OCI-LY3 (cell line): ENCODE data around the gene CRAMP1.

ENCODE experiments used
- H2AFZ ChIP-seq: fragments of 200-600, 300-600 bp; shearing (Covaris generic); 2 replicates; pipeline ENCODE4 v1.6.0; 2014; ENCODE audit warnings: antibody characterized with exemption, low read depth, low read length
- H3K27ac ChIP-seq: fragments of 200-600, 300-600 bp; sonication (generic); 2 replicates; pipeline ENCODE4 v1.5.1; 2014; ENCODE audit warnings: mild to moderate bottlenecking, low read length, moderate library complexity, mixed read lengths
- H3K27me3 ChIP-seq: fragments of 200-600, 300-600 bp; sonication (generic); 2 replicates; pipeline ENCODE4 v1.6.1; 2014; ENCODE audit warnings: low read depth, low read length, mixed read lengths
- H3K36me3 ChIP-seq: fragments of 200-600, 300-600 bp; sonication (generic); replicated peaks from 2 replicates; pipeline ENCODE3; 2014; ENCODE audit warnings: low read depth, low read length, mixed read lengths
- H3K4me1 ChIP-seq: fragments of 300-600, 200-600 bp; sonication (generic); 2 replicates; pipeline ENCODE4 v1.6.1; 2014; ENCODE audit warnings: low read length, mixed read lengths
- H3K4me2 ChIP-seq: fragments of 200-600, 300-600 bp; sonication (generic); 2 replicates; pipeline ENCODE4 v1.6.1; 2014; ENCODE audit warnings: low read length, mixed read lengths
- H3K4me3 ChIP-seq: fragments of 300-600, 200-600 bp; sonication (generic); 2 replicates; pipeline ENCODE4 v1.5.1; 2014; ENCODE audit warnings: antibody characterized with exemption, mild to moderate bottlenecking, low read length, moderate library complexity
- H3K79me2 ChIP-seq: fragments of 300-600, 200-600 bp; shearing (Covaris generic); 2 replicates; pipeline ENCODE4 v1.6.1; 2014; ENCODE audit warnings: mild to moderate bottlenecking, low read length, mixed read lengths
- H3K9ac ChIP-seq: fragments of 300-600, 200-600 bp; shearing (Covaris generic); 2 replicates; pipeline ENCODE4 v1.6.0; 2014; ENCODE audit warnings: mild to moderate bottlenecking, low read length, moderate library complexity
- H3K9me3 ChIP-seq: fragments of 200-600, 300-600 bp; shearing (Covaris generic); 2 replicates; pipeline ENCODE4 v1.6.1; 2014; ENCODE audit warnings: low read length, mixed read lengths; ENCODE audit not compliant: insufficient read depth
- H4K20me1 ChIP-seq: fragments of 200-600, 300-600 bp; sonication (generic); 2 replicates; pipeline ENCODE4 v1.6.1; 2016; ENCODE audit warnings: low read length, mixed read lengths; ENCODE audit not compliant: insufficient read depth
- CTCF ChIP-seq: fragments of 200-600, 300-600 bp; sonication (generic); IDR thresholded peaks from 2 replicates; pipeline ENCODE4 v1.5.1; 2014; ENCODE audit warnings: antibody characterized with exemption, low read length, low read depth
- EZH2phosphoT487 ChIP-seq: fragments of 200-600 bp; shearing (Covaris generic); IDR thresholded peaks from 2 replicates; pipeline ENCODE4 v1.6.1; 2018; ENCODE audit warnings: antibody characterized with exemption, mixed run types, low read depth

Gene CRAMP1

GRCh38 chr16:1654505-1655268 lies 42.5 kb downstream of the CRAMP1 start:
- no peak overlapping the region for H3K4me2 ChIP-seq
- no peak for TF ChIP-seq CTCF
- no peak for TF ChIP-seq EZH2phosphoT487
- no peak overlapping the region for H3K27ac ChIP-seq
- no peak overlapping the region for H2AFZ ChIP-seq
- no peak overlapping the region for H3K4me3 ChIP-seq
- no peaks in the 10 kb centered on the region for H3K9me3 ChIP-seq
- no peaks in the 10 kb centered on the region for H4K20me1 ChIP-seq
- peaks cover 3% of the 10 kb centered on the region; the same call in 1 of the 2 replicates for H3K79me2 ChIP-seq
- H3K4me1 ChIP-seq: no peaks in the 10 kb centered on the region
- H3K9ac ChIP-seq: no peak overlapping the region
- no peaks in the 10 kb centered on the region for H3K27me3 ChIP-seq
- peaks cover 22% of the 10 kb centered on the region for H3K36me3 ChIP-seq

DNA sequence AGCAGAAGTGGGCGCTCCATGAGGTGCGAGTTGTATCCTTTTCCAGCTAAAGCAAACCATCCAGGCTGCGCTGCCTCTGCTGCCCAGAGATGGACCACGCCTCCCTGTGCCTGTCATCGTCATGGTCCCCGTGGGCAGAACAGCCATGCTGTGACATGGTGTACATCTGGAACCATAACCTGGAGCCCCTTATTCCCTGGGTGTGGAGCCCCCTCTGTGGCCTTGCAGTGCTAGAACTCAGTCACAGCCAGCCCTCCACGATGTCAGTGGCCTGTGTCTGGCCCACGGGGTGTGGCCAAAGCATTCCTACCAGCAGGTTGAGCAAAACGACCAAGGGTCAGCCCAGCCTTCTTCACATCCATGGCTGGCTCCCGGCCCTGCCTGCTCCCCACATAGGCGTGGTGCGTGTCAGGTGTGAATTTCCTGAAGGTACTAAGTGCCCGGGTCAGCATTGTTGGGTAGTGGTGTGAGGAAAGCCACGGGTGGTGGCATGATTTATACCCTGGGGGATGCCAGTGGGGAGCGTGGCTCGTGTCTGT lies 43.2 kb downstream of the CRAMP1 start:
- H3K9ac ChIP-seq: no peak overlapping the region
- no peak overlapping the region for H2AFZ ChIP-seq
- no peak overlapping the region for H3K4me3 ChIP-seq
- TF ChIP-seq EZH2phosphoT487: no peak
- no peak overlapping the region for H3K27ac ChIP-seq
- peaks cover 3% of the 10 kb centered on the region; the same call in 1 of the 2 replicates for H3K79me2 ChIP-seq
- no peak overlapping the region for H3K4me2 ChIP-seq
- no peaks in the 10 kb centered on the region for H3K4me1 ChIP-seq
- peaks cover 29% of the 10 kb centered on the region for H3K36me3 ChIP-seq
- no peaks in the 10 kb centered on the region for H4K20me1 ChIP-seq
- H3K9me3 ChIP-seq: no peaks in the 10 kb centered on the region
- no peaks in the 10 kb centered on the region for H3K27me3 ChIP-seq

GRCh38 chr16:1655909-1656807 lies 44.0 kb downstream of the CRAMP1 start:
- H3K4me3 ChIP-seq: no peak overlapping the region
- H3K4me2 ChIP-seq: no peak overlapping the region
- H2AFZ ChIP-seq: no peak overlapping the region
- H3K4me1 ChIP-seq: no peaks in the 10 kb centered on the region
- H3K79me2 ChIP-seq: 0 out of 2 replicates have a peak, but pooled peaks cover 3% of the 10 kb centered on the region
- H3K36me3 ChIP-seq: peaks cover 23% of the 10 kb centered on the region
- H3K9me3 ChIP-seq: no peaks in the 10 kb centered on the region
- no peak overlapping the region for H3K9ac ChIP-seq
- no peaks in the 10 kb centered on the region for H3K27me3 ChIP-seq
- no peaks in the 10 kb centered on the region for H4K20me1 ChIP-seq
- TF ChIP-seq EZH2phosphoT487 (no peak), CTCF (no peak)
- H3K27ac ChIP-seq: no peak overlapping the region

DNA sequence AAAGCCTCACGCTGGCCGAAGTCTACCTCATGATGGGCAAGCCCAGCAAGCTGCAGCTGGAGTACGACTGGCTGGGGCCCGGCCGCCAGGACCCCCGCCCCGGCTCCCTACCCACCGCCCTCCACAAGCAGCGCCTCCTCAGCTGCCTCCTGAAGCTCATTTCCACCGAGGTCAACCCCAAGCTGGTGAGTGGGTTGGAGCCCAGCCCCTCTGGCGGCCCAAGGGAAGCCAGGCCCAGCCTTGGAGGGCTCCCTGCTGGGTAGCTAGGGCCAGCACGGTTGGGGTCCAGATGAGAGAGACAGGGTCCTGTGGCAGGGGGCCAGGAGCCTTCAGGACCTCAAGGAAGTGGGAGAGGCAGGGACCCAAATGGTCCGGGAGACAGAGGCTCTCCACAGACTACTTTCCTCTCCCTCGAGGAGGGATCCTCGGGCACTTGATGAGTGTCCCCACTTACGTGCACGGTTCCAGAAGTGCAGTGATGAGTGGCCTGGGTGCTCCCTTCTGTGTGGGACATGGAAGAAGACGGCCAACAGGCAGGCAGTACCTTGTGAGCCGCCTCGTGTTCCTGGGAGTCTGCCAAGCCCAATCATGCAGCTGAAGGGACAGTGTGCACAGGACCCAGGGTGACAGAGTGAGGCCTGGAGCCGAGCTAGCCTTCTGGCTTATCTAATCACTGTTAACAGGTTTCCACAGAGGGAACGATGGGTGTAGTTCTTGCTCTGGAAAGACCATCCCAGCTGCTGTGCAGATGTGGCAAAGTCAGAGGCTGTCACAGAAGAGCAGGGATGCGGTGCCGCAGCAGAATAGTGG lies 44.9 kb downstream of the CRAMP1 start:
- TF ChIP-seq EZH2phosphoT487 (no peak), CTCF (no peak)
- Histone ChIP-seq H3K27me3 (no peaks in the 10 kb centered on the region), H4K20me1 (no peaks in the 10 kb centered on the region), H3K4me3 (no peak overlapping the region), H3K9me3 (no peaks in the 10 kb centered on the region), H3K9ac (no peak overlapping the region), H3K4me2 (no peak overlapping the region), H2AFZ (no peak overlapping the region), H3K27ac (no peak overlapping the region), H3K79me2 (no peaks in the 10 kb centered on the region), H3K4me1 (no peaks in the 10 kb centered on the region), H3K36me3 (peaks cover 22% of the 10 kb centered on the region)
